Peyer's patch (tissue), 4 donors: Measurements from ENCODE around the gene SEMA3G.

Source experiments
- CTCF ChIP-seq, 6 experiments: fragments of 450-650 bp in 4 of 6; fragments of 200-600 bp in 2 of 6; sonication (generic) in 1 of 6; IDR thresholded peaks; one replicate each; pipeline ENCODE4 v1.5.1; 2017 to 2019; ENCODE audit warnings: antibody characterized with exemption in 6 of 6, mild to moderate bottlenecking in 3 of 6, moderate library complexity in 1 of 6
- POLR2A ChIP-seq, 2 donors: fragments of 450-650 bp; IDR thresholded peaks; one replicate each; pipeline ENCODE4 v1.5.1; 2017; ENCODE audit warnings: antibody characterized with exemption in 2 of 2, mild to moderate bottlenecking in 2 of 2, moderate library complexity in 2 of 2

GRCh38 chr3:52443268-52443610, 1.7 kb downstream of the SEMA3G start:
- TF ChIP-seq CTCF (IDR thresholded peaks at IDR 0.05) (no peak), POLR2A (IDR thresholded peaks at IDR 0.05) (no peak)
